ENCODE results near the gene ALS2CL. TPM values are rescaled to one million over a fixed set of nuclear protein-coding genes. Genes with fewer than 3 reads are reported as not detected.

ALS2CL gene
- total RNA-seq, 4 donors from 2014 or later, result 4.8 to 10.4 (median 9.6) TPM

DNA sequence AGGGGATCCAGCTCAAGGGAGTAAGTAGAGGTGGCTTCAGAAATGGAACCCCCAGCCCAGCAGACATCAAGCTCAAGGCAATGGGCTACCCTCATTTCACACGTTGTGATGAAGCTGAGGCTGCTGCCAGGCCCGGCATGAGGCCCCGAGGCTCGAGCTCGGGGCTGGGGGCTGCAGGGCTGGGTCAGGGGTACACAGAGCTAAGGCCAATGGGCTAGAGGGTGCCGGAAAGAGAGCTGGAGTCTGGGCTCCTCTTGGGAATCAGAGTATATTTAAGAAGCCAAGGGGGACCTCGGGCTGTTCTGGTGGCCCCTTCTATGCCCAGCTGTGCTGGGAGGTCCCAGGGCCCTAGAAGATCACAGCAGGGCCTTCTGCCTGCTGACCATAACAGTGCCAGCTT, 16.8 kb upstream of the ALS2CL start:
- H3K4me1 ChIP-seq, result peaks cover 0 to 2% (median 0%) of the 10 kb centered on the region in 3 donors
- no peaks in the 10 kb centered on the region for H3K36me3 ChIP-seq
- H3K27me3 ChIP-seq, result peaks cover under 1% of the 10 kb centered on the region
- ATAC-seq, result no peak
- no peak overlapping the region for H3K27ac ChIP-seq
- 92 to 96% methylated on average over 2 to 4 of the region's 7 CpGs for WGBS, 2 donors (ENCODE audit: low coverage in 1 of 2)
- H3K4me3 ChIP-seq, result no peak overlapping the region
- TF ChIP-seq POLR2AphosphoS5 (IDR thresholded peaks at IDR 0.05) (no peak), POLR2A (IDR thresholded peaks at IDR 0.05) (no peak), EP300 (IDR thresholded peaks at IDR 0.05) (no peak)
- TF ChIP-seq, protein P1, sequence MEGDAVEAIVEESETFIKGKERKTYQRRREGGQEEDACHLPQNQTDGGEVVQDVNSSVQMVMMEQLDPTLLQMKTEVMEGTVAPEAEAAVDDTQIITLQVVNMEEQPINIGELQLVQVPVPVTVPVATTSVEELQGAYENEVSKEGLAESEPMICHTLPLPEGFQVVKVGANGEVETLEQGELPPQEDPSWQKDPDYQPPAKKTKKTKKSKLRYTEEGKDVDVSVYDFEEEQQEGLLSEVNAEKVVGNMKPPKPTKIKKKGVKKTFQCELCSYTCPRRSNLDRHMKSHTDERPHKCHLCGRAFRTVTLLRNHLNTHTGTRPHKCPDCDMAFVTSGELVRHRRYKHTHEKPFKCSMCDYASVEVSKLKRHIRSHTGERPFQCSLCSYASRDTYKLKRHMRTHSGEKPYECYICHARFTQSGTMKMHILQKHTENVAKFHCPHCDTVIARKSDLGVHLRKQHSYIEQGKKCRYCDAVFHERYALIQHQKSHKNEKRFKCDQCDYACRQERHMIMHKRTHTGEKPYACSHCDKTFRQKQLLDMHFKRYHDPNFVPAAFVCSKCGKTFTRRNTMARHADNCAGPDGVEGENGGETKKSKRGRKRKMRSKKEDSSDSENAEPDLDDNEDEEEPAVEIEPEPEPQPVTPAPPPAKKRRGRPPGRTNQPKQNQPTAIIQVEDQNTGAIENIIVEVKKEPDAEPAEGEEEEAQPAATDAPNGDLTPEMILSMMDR (IDR thresholded peaks at IDR 0.05), result no peak
- H3K9me3 ChIP-seq, result no peaks in the 10 kb centered on the region

DNA sequence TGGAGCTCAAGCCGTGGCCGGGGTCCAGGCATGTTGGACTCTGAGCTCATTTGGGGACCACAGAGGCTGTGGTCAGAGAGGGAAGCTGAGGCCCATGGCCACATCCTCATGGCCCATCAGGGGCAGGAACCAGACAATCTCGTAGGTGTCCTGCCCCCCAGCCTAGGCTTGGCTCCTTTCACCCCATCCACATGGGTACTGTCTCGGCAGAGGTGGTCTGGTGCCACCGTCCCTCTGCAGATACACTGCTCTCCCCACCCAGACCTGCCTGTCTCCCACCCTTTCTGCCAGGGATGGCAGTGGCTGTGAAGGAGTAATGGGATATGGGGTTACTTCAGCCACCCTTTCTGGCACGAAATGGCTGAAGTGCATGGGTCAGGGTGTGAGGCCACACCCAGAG, 16.2 kb upstream of the ALS2CL start:
- ATAC-seq, result no peak
- Histone ChIP-seq H3K4me1 (peaks cover 0 to 7% (median 0%) of the 10 kb centered on the region in 3 donors), H3K27me3 (no peaks in the 10 kb centered on the region), H3K36me3 (no peaks in the 10 kb centered on the region), H3K4me3 (no peak overlapping the region), H3K27ac (no peak overlapping the region), H3K9me3 (no peaks in the 10 kb centered on the region)
- TF ChIP-seq POLR2AphosphoS5 (IDR thresholded peaks at IDR 0.05) (no peak), EP300 (IDR thresholded peaks at IDR 0.05) (no peak), POLR2A (IDR thresholded peaks at IDR 0.05) (no peak)
- TF ChIP-seq, protein P1 (IDR thresholded peaks at IDR 0.05), result no peak
- WGBS, 2 donors (ENCODE audit: low coverage in 1 of 2), result 100% methylated on average over 5 of the region's 6 CpGs; no CpG with 5 or more reads in 1 of the 2 donors

DNA sequence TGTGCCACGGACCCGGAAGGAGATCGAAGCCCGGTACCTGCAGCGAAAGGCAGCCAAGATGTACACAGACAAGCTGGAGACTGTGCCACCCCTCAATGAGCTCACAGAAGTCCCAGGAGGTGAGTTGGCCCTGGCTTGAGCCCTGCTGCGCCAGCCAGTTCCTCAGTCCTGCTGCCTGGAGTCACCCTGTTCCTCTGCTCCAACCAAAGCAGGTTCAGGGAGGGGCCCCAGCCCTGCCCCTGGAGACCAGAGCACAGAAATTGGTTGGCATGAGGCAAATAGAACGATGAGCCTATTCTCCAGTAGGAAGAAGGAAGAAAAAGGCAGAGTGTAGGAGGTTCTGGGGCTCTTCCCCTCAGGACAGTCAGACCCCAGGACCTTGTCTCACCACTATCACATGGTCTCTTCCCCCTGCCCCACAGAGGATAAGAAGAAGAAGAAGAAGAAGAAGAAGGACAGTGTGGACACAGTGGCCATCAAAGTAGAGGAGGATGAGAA, 15.7 kb upstream of the ALS2CL start:
- peaks cover 0 to 8% (median 0%) of the 10 kb centered on the region in 3 donors for H3K4me1 ChIP-seq
- no CpG with 5 or more reads among the region's 7 CpGs for WGBS, 2 donors (ENCODE audit: low coverage in 1 of 2)
- no peak overlapping the region for H3K27ac ChIP-seq
- no peak overlapping the region for H3K4me3 ChIP-seq
- H3K27me3 ChIP-seq, result no peaks in the 10 kb centered on the region
- H3K9me3 ChIP-seq, result no peaks in the 10 kb centered on the region
- TF ChIP-seq POLR2A (IDR thresholded peaks at IDR 0.05), result no peak
- TF ChIP-seq POLR2AphosphoS5 (IDR thresholded peaks at IDR 0.05), result no peak
- no peak for TF ChIP-seq EP300 (IDR thresholded peaks at IDR 0.05)
- TF ChIP-seq, protein P1 (IDR thresholded peaks at IDR 0.05), result no peak
- no peak for ATAC-seq
- H3K36me3 ChIP-seq, result no peaks in the 10 kb centered on the region

DNA sequence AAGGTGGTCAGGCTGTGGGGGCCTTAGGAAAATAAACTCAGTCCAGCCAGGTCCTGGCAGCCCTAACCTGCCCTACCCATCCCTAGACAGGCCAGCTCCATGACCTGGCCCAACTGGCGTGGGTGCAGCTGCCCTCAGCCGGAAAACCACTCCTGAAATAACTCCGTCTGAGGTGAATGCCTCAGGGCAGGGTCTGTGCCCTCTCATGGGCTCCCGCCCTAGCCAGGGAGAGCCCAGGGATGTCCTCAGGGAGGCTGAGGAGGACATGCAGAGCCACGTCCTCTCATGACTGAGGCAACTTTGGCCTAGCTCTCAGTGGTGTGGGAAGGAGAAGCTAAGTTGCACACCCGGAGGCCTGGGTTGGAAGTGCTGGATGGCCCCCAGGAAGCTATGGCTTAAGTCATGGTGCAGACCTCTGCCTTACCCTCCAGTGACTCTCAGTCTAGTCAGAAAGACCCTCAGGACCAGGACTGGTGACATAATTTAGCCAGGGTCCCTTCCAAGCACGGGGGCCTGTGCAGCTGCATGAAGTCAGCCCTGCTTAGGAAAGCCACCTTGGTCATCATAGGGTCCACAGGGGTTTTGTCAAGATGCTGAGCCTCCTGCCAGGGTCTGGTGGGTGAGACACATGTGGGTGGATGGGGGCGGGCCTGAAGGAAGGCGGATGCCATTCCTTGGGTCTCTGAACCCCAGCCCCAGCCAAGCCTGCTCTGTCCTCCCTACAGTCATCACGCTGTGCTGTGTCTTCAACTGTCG, 15.1 kb upstream of the ALS2CL start:
- no peaks in the 10 kb centered on the region for H3K36me3 ChIP-seq
- ATAC-seq, result no peak
- no peaks in the 10 kb centered on the region for H3K9me3 ChIP-seq
- 100% methylated on average over 1 of the region's 11 CpGs; no CpG with 5 or more reads in 1 of the 2 donors for WGBS, 2 donors (ENCODE audit: low coverage in 1 of 2)
- H3K4me1 ChIP-seq, result peaks cover 0 to 8% (median 0%) of the 10 kb centered on the region in 3 donors
- no peaks in the 10 kb centered on the region for H3K27me3 ChIP-seq
- TF ChIP-seq POLR2A (IDR thresholded peaks at IDR 0.05) (no peak), POLR2AphosphoS5 (IDR thresholded peaks at IDR 0.05) (no peak), EP300 (IDR thresholded peaks at IDR 0.05) (no peak)
- TF ChIP-seq, protein P1 (IDR thresholded peaks at IDR 0.05), result no peak
- H3K27ac ChIP-seq, result no peak overlapping the region
- H3K4me3 ChIP-seq, result no peak overlapping the region

DNA sequence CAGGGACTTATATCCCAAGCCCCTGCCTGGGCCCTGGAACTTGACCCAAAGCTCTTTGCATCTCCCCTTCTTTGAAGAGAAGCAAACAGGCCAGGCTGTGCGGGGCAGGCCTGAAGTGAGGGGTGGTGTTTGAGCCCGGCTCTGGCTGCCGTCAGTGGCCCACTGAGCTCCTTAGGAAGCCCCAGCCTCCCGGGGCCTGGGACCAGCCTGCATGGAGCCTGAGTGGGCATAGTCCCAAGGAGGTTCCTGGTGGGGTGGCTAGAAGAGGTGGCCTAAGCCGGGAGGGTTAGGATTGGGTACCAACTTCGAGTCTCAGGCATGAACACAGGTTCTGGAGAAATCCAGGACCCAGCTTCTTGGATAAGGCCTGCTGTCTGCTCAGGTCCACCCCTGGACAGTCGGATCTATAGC, 14.1 kb upstream of the ALS2CL start:
- ATAC-seq, result no peak
- Histone ChIP-seq H3K4me3 (no peak overlapping the region), H3K27ac (no peak overlapping the region), H3K36me3 (no peaks in the 10 kb centered on the region), H3K4me1 (peaks cover 0 to 8% (median 0%) of the 10 kb centered on the region in 3 donors), H3K27me3 (no peaks in the 10 kb centered on the region), H3K9me3 (no peaks in the 10 kb centered on the region)
- TF ChIP-seq EP300 (IDR thresholded peaks at IDR 0.05), result no peak
- TF ChIP-seq, protein P1 (IDR thresholded peaks at IDR 0.05), result no peak
- TF ChIP-seq POLR2AphosphoS5 (IDR thresholded peaks at IDR 0.05), result no peak
- TF ChIP-seq POLR2A (IDR thresholded peaks at IDR 0.05), result no peak
- 86% methylated on average over 5 of the region's 7 CpGs; no CpG with 5 or more reads in 1 of the 2 donors for WGBS, 2 donors (ENCODE audit: low coverage in 1 of 2)

Data from gastroesophageal sphincter (tissue), 4 donors.